ENCODE measurements around the gene SDCCAG8. TPM values are rescaled to one million over a fixed set of nuclear protein-coding genes. Genes with fewer than 3 reads are reported as not detected.

Gene SDCCAG8
- total RNA-seq, 2 donors from 2014 or later, result 49.0 to 56.4 TPM

GRCh38 chr1:243416495-243416894 is 160.7 kb downstream of the SDCCAG8 start:
- intact Hi-C loops (cut with DNase I), result no loop called here
- TF ChIP-seq CTCF (IDR thresholded peaks at IDR 0.05) (no peak), POLR2A (IDR thresholded peaks at IDR 0.05) (no peak)
- Histone ChIP-seq H3K4me1 (peaks cover 3% of the 10 kb centered on the region), H3K27me3 (no peaks in the 10 kb centered on the region), H3K9me3 (no peaks in the 10 kb centered on the region), H3K27ac (no peak overlapping the region), H3K36me3 (replicated peaks in 1 of 2; ENCODE audit: insufficient read depth in 1 of 2, low read depth in 2 of 2) (peaks cover 0 to 9% of the 10 kb centered on the region in 2 donors), H3K4me3 (no peak overlapping the region)
- ATAC-seq, result no peak
- DNase-seq, result no peak

- 91 to 96% methylated on average over 7 of the region's 7 CpGs for WGBS, 2 donors
- TF ChIP-seq POLR2A (IDR thresholded peaks at IDR 0.05) (no peak), CTCF (IDR thresholded peaks at IDR 0.05) (no peak)
Measured at GRCh38 chr1:243420016-243420945, 164.4 kb downstream of the SDCCAG8 start.

GRCh38 chr1:243420946-243421685 is 165.3 kb downstream of the SDCCAG8 start:
- H3K36me3 ChIP-seq (replicated peaks in 1 of 2; ENCODE audit: insufficient read depth in 1 of 2, low read depth in 2 of 2), result peaks cover 0 to 3% of the 10 kb centered on the region in 2 donors
- ATAC-seq, result no peak

More at GRCh38 chr1:243420016-243420945, 164.4 kb downstream of the SDCCAG8 start:
- Histone ChIP-seq H3K27me3 (no peaks in the 10 kb centered on the region), H3K27ac (no peak overlapping the region), H3K4me3 (no peak overlapping the region), H3K4me1 (peaks cover 9% of the 10 kb centered on the region), H3K36me3 (replicated peaks in 1 of 2; ENCODE audit: insufficient read depth in 1 of 2, low read depth in 2 of 2) (peaks cover 0 to 9% of the 10 kb centered on the region in 2 donors), H3K9me3 (no peaks in the 10 kb centered on the region)
- intact Hi-C loops (cut with DNase I), result no loop called here
- DNase-seq, result no peak
- ATAC-seq, result no peak

GRCh38 chr1:243421784-243422183 is 165.9 kb downstream of the SDCCAG8 start:
- DNase-seq (peak in 3 of 4 donors; percentile 39 to 50 (median 41)), ATAC-seq (peak; percentile 65)
- TF ChIP-seq CTCF (IDR thresholded peaks at IDR 0.05) (no peak), POLR2A (IDR thresholded peaks at IDR 0.05) (no peak)
- WGBS, 2 donors, result 3 to 4% methylated on average over 6 of the region's 6 CpGs
- H3K9me3 ChIP-seq, result no peaks in the 10 kb centered on the region
- peaks cover 0 to 5% of the 10 kb centered on the region in 2 donors for H3K36me3 ChIP-seq (replicated peaks in 1 of 2; ENCODE audit: insufficient read depth in 1 of 2, low read depth in 2 of 2)
- intact Hi-C loops (cut with DNase I), result no loop called here
- no peak overlapping the region for H3K4me3 ChIP-seq
- peaks cover 9% of the 10 kb centered on the region for H3K4me1 ChIP-seq
- no peaks in the 10 kb centered on the region for H3K27me3 ChIP-seq
- no peak overlapping the region for H3K27ac ChIP-seq

More at GRCh38 chr1:243420946-243421685, 165.3 kb downstream of the SDCCAG8 start:
- DNase-seq, result no peak
- peaks cover 9% of the 10 kb centered on the region for H3K4me1 ChIP-seq
- no peaks in the 10 kb centered on the region for H3K27me3 ChIP-seq
- no peak overlapping the region for H3K4me3 ChIP-seq
- no peaks in the 10 kb centered on the region for H3K9me3 ChIP-seq
- H3K27ac ChIP-seq, result no peak overlapping the region
- intact Hi-C loops (cut with DNase I), result no loop called here
- 79 to 82% methylated on average over 15 of the region's 15 CpGs for WGBS, 2 donors
- no peak for TF ChIP-seq CTCF (IDR thresholded peaks at IDR 0.05)
- no peak for TF ChIP-seq POLR2A (IDR thresholded peaks at IDR 0.05)

Data from body of pancreas (tissue), 4 donors.